T-cell (primary cell): Measurements from ENCODE around the gene CA10. TPM values are rescaled to one million over a fixed set of nuclear protein-coding genes. Genes with fewer than 3 reads are reported as not detected.

Experiments
- ATAC-seq, 4 experiments: fragments of 200-7000 bp in 3 of 4; fragments of 150-1000 bp in 1 of 4; cut with Tn5 transposase; replicated peaks in 1 of 4; 1 replicate in 3 of 4; 2 replicates in 1 of 4; pipeline ENCODE4 v1.10.0; 2021; ENCODE audit warnings: moderate library complexity in 3 of 4, mild to moderate bottlenecking in 2 of 4, moderate number of reproducible peaks in 1 of 4
- CTCF ChIA-PET, 2 donors: fragments of 300-600 bp; sonication (Branson Sonifier 250); formaldehyde crosslinking; loops; one replicate each; lab custom pipeline; 2022; ENCODE audit warnings: antibody characterized with exemption in 2 of 2; lab: Charles Lee
- POLR2A ChIA-PET, 2 donors: fragments of 300-600 bp; sonication (Branson Sonifier 250); formaldehyde crosslinking; loops; one replicate each; lab custom pipeline; 2022; ENCODE audit warnings: antibody characterized with exemption in 2 of 2; lab: Charles Lee
- DNase-seq, 35 experiments: peaks; one replicate each; pipeline versions ENCODE4 v3.0.0 to v3.0.0-alpha.2; 2013 to 2023
- H3K27ac ChIP-seq: one replicate; pipeline ENCODE4 v1.5.1; 2013; ENCODE audit warnings: low read length
- H3K27me3 ChIP-seq, 2 experiments: replicated peaks in 1 of 2; 1 replicate in 1 of 2; 2 replicates in 1 of 2; pipeline versions ENCODE4 v1.6.1 to v1.7.0; 2013; ENCODE audit warnings: low read length in 1 of 2, mixed read lengths in 1 of 2; ENCODE audit not compliant: control insufficient read depth in 2 of 2, insufficient read depth in 2 of 2; ENCODE audit errors: extremely low read depth in 1 of 2
- H3K36me3 ChIP-seq, 2 donors: 1 replicate in 1 of 2; 2 replicates in 1 of 2; pipeline versions ENCODE4 v1.6.1 to v1.7.0; 2013; ENCODE audit warnings: low read length in 1 of 2; ENCODE audit not compliant: control insufficient read depth in 2 of 2, insufficient read depth in 1 of 2; ENCODE audit errors: extremely low read depth in 1 of 2
- H3K4me1 ChIP-seq, 2 experiments: 1 replicate in 1 of 2; 2 replicates in 1 of 2; pipeline versions ENCODE4 v1.6.1 to v1.7.0; 2013; ENCODE audit warnings: low read length in 2 of 2, mixed read lengths in 1 of 2; ENCODE audit not compliant: insufficient read depth in 2 of 2, control insufficient read depth in 1 of 2; ENCODE audit errors: extremely low read depth in 1 of 2
- H3K4me3 ChIP-seq, 2 donors: 1 replicate in 1 of 2; 2 replicates in 1 of 2; pipeline versions ENCODE4 v1.5.1 to v1.7.0; 2013; ENCODE audit warnings: mild to moderate bottlenecking in 2 of 2, low read length in 1 of 2, moderate library complexity in 1 of 2; ENCODE audit not compliant: control insufficient read depth in 1 of 2; ENCODE audit errors: extremely low read depth in 1 of 2
- H3K9me3 ChIP-seq: 2 replicates; pipeline ENCODE4 v1.7.0; 2013
- H3K27ac Mint-ChIP-seq, 2 donors: one replicate each; pipeline ENCODE4 v1.8.0; 2020 to 2021; ENCODE audit warnings: mild to moderate bottlenecking in 2 of 2, mixed read lengths in 2 of 2
- H3K27me3 Mint-ChIP-seq, 2 donors: one replicate each; pipeline ENCODE4 v1.8.0; 2021 to 2022; ENCODE audit warnings: mixed read lengths in 2 of 2
- H3K36me3 Mint-ChIP-seq: one replicate; pipeline ENCODE4 v1.8.0; 2021; ENCODE audit warnings: mixed read lengths
- H3K4me1 Mint-ChIP-seq, 3 donors: one replicate each; pipeline ENCODE4 v1.8.0; 2020 to 2022; ENCODE audit warnings: mixed read lengths in 3 of 3, mild to moderate bottlenecking in 1 of 3
- H3K4me3 Mint-ChIP-seq, 3 donors: one replicate each; pipeline ENCODE4 v1.8.0; 2020 to 2022; ENCODE audit warnings: mild to moderate bottlenecking in 3 of 3, mixed read lengths in 3 of 3, moderate library complexity in 3 of 3
- H3K9me3 Mint-ChIP-seq, 3 donors: one replicate each; pipeline ENCODE4 v1.8.0; 2020 to 2022; ENCODE audit warnings: mixed read lengths in 3 of 3
- WGBS: methylation state at CpG from one replicate; pipeline ENCODE4 v1.1.5; 2013; ENCODE audit warnings: missing lambda C conversion rate; ENCODE audit not compliant: insufficient coverage; 5-methylcytosine and 5-hydroxymethylcytosine counted together
- total RNA-seq, 35 experiments: library from RNA in 6 of 35; stranded (reverse) in 6 of 35; fragments of 120-200 nt in 1 of 35; gene quantifications; one replicate each; pipeline versions ENCODE4 v1.2.1 to v1.2.4 and lab custom pipeline; 2013 to 2026

CA10 gene
- total RNA-seq, 5 donors from 2014 or later (not counting 1 experiment from before 2014, with no cell fraction given), result 0.30 TPM; not detected in 4

GRCh38 chr17:51595826-51596398 lies 562.6 kb downstream of the CA10 start:
- Mint-ChIP-seq H3K27ac (no peak overlapping the region), H3K9me3 (no peaks in the 10 kb centered on the region), H3K4me3 (no peak overlapping the region), H3K4me1 (no peaks in the 10 kb centered on the region), H3K27me3 (peaks cover 6 to 12% of the 10 kb centered on the region in 2 donors), H3K36me3 (no peaks in the 10 kb centered on the region)
- H3K27me3 ChIP-seq, result no peaks in the 10 kb centered on the region
- DNase-seq (no peak), ATAC-seq (no peak)
- no peak overlapping the region for H3K4me3 ChIP-seq
- POLR2A ChIA-PET, result no interaction called here
- CTCF ChIA-PET, result no interaction called here
- no peak overlapping the region for H3K27ac ChIP-seq
- no peaks in the 10 kb centered on the region for H3K36me3 ChIP-seq
- H3K4me1 ChIP-seq, result no peaks in the 10 kb centered on the region
- whole genome bisulfite sequencing, result 90% methylated on average over 4 of the region's 6 CpGs
- H3K9me3 ChIP-seq, result no peaks in the 10 kb centered on the region

GRCh38 chr17:51590071-51590656 lies 568.4 kb downstream of the CA10 start:
- no peak overlapping the region for H3K4me3 Mint-ChIP-seq
- H3K27ac Mint-ChIP-seq, result no peak overlapping the region
- ChIA-PET CTCF (no interaction called here), POLR2A (no interaction called here)
- peaks cover 10 to 14% of the 10 kb centered on the region in 2 donors for H3K27me3 Mint-ChIP-seq
- ATAC-seq (no peak), DNase-seq (no peak)
- H3K9me3 ChIP-seq, result no peaks in the 10 kb centered on the region
- H3K4me1 Mint-ChIP-seq, result no peaks in the 10 kb centered on the region
- H3K4me3 ChIP-seq, result no peak overlapping the region
- peaks cover 7 to 17% (median 14%) of the 10 kb centered on the region in 3 donors for H3K9me3 Mint-ChIP-seq
- H3K36me3 ChIP-seq, result no peaks in the 10 kb centered on the region
- no peak overlapping the region for H3K27ac ChIP-seq
- H3K36me3 Mint-ChIP-seq, result peaks cover 3% of the 10 kb centered on the region
- 97% methylated on average over 3 of the region's 4 CpGs for WGBS
- H3K4me1 ChIP-seq, result no peaks in the 10 kb centered on the region
- no peaks in the 10 kb centered on the region for H3K27me3 ChIP-seq

GRCh38 chr17:51588063-51588462 lies 570.5 kb downstream of the CA10 start:
- peaks cover 7 to 17% (median 14%) of the 10 kb centered on the region in 3 donors for H3K9me3 Mint-ChIP-seq
- Histone ChIP-seq H3K27ac (no peak overlapping the region), H3K27me3 (no peaks in the 10 kb centered on the region), H3K4me1 (no peaks in the 10 kb centered on the region), H3K9me3 (no peaks in the 10 kb centered on the region), H3K4me3 (no peak overlapping the region), H3K36me3 (no peaks in the 10 kb centered on the region)
- ATAC-seq, result no peak
- no peak overlapping the region for H3K4me3 Mint-ChIP-seq
- 67% methylated on average over 1 of the region's 2 CpGs for WGBS
- DNase-seq, result no peak
- no peaks in the 10 kb centered on the region for H3K4me1 Mint-ChIP-seq
- POLR2A ChIA-PET, result no interaction called here
- CTCF ChIA-PET, result no interaction called here
- H3K27me3 Mint-ChIP-seq, result peaks cover 12 to 17% of the 10 kb centered on the region in 2 donors
- H3K27ac Mint-ChIP-seq, result no peak overlapping the region
- H3K36me3 Mint-ChIP-seq, result peaks cover 3% of the 10 kb centered on the region

GRCh38 chr17:51587516-51587915 lies 571.0 kb downstream of the CA10 start:
- DNase-seq, result no peak
- H3K9me3 ChIP-seq, result no peaks in the 10 kb centered on the region
- H3K27ac ChIP-seq, result no peak overlapping the region
- no peak overlapping the region for H3K27ac Mint-ChIP-seq
- no peak overlapping the region for H3K4me3 Mint-ChIP-seq
- no peaks in the 10 kb centered on the region for H3K4me1 Mint-ChIP-seq
- POLR2A ChIA-PET, result no interaction called here
- CTCF ChIA-PET, result no interaction called here
- peaks cover 3% of the 10 kb centered on the region for H3K36me3 Mint-ChIP-seq
- peaks cover 12 to 20% of the 10 kb centered on the region in 2 donors for H3K27me3 Mint-ChIP-seq
- H3K9me3 Mint-ChIP-seq, result peaks cover 7 to 17% (median 14%) of the 10 kb centered on the region in 3 donors
- H3K4me1 ChIP-seq, result no peaks in the 10 kb centered on the region
- no peaks in the 10 kb centered on the region for H3K36me3 ChIP-seq
- H3K27me3 ChIP-seq, result no peaks in the 10 kb centered on the region
- WGBS, result no CpG with 5 or more reads among the region's 2 CpGs
- H3K4me3 ChIP-seq, result no peak overlapping the region
- no peak for ATAC-seq

GRCh38 chr17:51585514-51586104 lies 572.9 kb downstream of the CA10 start:
- Mint-ChIP-seq H3K36me3 (peaks cover 3% of the 10 kb centered on the region), H3K27ac (no peak overlapping the region), H3K4me3 (no peak overlapping the region), H3K27me3 (peaks cover 6 to 16% of the 10 kb centered on the region in 2 donors), H3K4me1 (no peaks in the 10 kb centered on the region), H3K9me3 (peaks cover 7 to 17% (median 14%) of the 10 kb centered on the region in 3 donors)
- ChIA-PET CTCF (no interaction called here), POLR2A (no interaction called here)
- Histone ChIP-seq H3K9me3 (no peaks in the 10 kb centered on the region), H3K36me3 (no peaks in the 10 kb centered on the region), H3K27ac (no peak overlapping the region), H3K4me3 (no peak overlapping the region), H3K27me3 (no peaks in the 10 kb centered on the region), H3K4me1 (no peaks in the 10 kb centered on the region)
- ATAC-seq, result no peak
- WGBS, result 46% methylated on average over 3 of the region's 4 CpGs
- DNase-seq, result no peak

GRCh38 chr17:51580869-51581268 lies 577.6 kb downstream of the CA10 start:
- Mint-ChIP-seq H3K4me1 (no peaks in the 10 kb centered on the region), H3K27me3 (peaks cover 14 to 39% of the 10 kb centered on the region in 2 donors), H3K27ac (no peak overlapping the region), H3K9me3 (peaks cover 6 to 16% (median 11%) of the 10 kb centered on the region in 3 donors), H3K4me3 (no peak overlapping the region), H3K36me3 (no peaks in the 10 kb centered on the region)
- H3K9me3 ChIP-seq, result no peaks in the 10 kb centered on the region
- DNase-seq (no peak), ATAC-seq (no peak)
- H3K27ac ChIP-seq, result no peak overlapping the region
- H3K27me3 ChIP-seq, result no peaks in the 10 kb centered on the region
- H3K36me3 ChIP-seq, result no peaks in the 10 kb centered on the region
- no peak overlapping the region for H3K4me3 ChIP-seq
- no peaks in the 10 kb centered on the region for H3K4me1 ChIP-seq
- POLR2A ChIA-PET, result no interaction called here
- 100% methylated on average over 1 of the region's 3 CpGs for WGBS
- CTCF ChIA-PET, result no interaction called here
